Stimulated activated memory B cell treated with anti-CD40 and anti-IgM and Interleukin-4, amounts not matched to agents 10 μg/mL and 1 μg/mL and 100 μg/mL, for 72 hours (primary cell): ENCODE data around the gene RPL35.
A peak's percentile ranks its signal among the peaks of the same experiment; 100 is the strongest.
"Not testable (repeated sequence)": the region's sequence is repeated elsewhere in the genome, so short reads cannot be mapped to it uniquely, and the experiment has no call there.

Experiments
- ATAC-seq: fragments of 150-1000 bp; cut with Tn5 transposase; 2 replicates; pipeline ENCODE4 v1.10.0; 2021
- H3K27ac Mint-ChIP-seq: one replicate; pipeline ENCODE4 v1.8.0; 2022; ENCODE audit warnings: mild to moderate bottlenecking, mixed read lengths
- H3K27me3 Mint-ChIP-seq: one replicate; pipeline ENCODE4 v1.8.0; 2022; ENCODE audit warnings: mixed read lengths
- H3K36me3 Mint-ChIP-seq: one replicate; pipeline ENCODE4 v1.8.0; 2022; ENCODE audit warnings: mixed read lengths
- H3K4me1 Mint-ChIP-seq: one replicate; pipeline ENCODE4 v1.8.0; 2022; ENCODE audit warnings: mixed read lengths
- H3K4me3 Mint-ChIP-seq: one replicate; pipeline ENCODE4 v1.8.0; 2022; ENCODE audit warnings: mild to moderate bottlenecking, moderate library complexity, mixed read lengths
- H3K9me3 Mint-ChIP-seq: one replicate; pipeline ENCODE4 v1.8.0; 2022; ENCODE audit warnings: mixed read lengths

The RPL35 gene

DNA sequence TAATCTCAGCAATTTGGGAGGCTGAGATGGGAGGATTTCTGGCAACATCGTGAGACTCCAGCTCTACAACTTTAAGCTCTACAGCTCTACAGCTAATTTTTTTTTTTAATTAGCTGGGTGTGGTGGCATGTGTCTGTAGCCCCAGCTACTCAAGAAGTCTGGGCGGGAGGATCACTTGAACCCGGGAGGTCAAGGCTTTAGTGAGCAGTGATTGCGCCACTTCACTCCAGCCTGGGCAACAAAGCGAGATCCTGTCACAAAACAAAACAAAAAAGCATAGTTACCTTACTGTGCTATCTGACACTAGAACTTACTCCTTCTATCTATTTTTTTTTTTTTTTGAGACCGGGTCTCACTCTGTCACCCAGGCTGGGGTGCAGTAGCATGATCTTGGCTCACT, 14.8 kb downstream of the RPL35 start:
- no peak overlapping the region for H3K27ac Mint-ChIP-seq
- H3K9me3 Mint-ChIP-seq: no peaks in the 10 kb centered on the region
- H3K4me1 Mint-ChIP-seq: no peaks in the 10 kb centered on the region
- H3K27me3 Mint-ChIP-seq: peaks cover 28% of the 10 kb centered on the region
- no peak overlapping the region for H3K4me3 Mint-ChIP-seq
- no peak for ATAC-seq
- no peaks in the 10 kb centered on the region for H3K36me3 Mint-ChIP-seq

DNA sequence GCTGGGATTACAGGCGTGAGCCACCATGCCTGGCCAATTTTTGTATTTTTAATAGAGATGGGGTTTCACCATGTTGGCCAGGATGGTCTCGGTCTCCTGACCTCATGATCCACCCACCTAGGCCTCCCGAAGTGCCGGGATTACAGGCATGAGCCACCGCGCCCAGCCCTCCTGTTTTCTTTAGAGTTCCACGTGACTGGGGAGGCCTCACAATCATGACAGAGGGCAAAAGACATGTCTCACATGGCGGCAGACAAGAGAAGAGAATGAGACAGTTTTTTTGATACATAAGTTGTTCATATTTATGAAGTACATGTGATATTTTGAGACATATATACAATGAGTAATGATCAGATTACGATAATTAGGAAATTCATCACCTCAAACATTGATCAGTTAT, 15.3 kb downstream of the RPL35 start:
- H3K27me3 Mint-ChIP-seq: peaks cover 28% of the 10 kb centered on the region
- not testable (repeated sequence) for H3K9me3 Mint-ChIP-seq, H3K4me1 Mint-ChIP-seq, ATAC-seq, H3K36me3 Mint-ChIP-seq, H3K27ac Mint-ChIP-seq, H3K4me3 Mint-ChIP-seq

DNA sequence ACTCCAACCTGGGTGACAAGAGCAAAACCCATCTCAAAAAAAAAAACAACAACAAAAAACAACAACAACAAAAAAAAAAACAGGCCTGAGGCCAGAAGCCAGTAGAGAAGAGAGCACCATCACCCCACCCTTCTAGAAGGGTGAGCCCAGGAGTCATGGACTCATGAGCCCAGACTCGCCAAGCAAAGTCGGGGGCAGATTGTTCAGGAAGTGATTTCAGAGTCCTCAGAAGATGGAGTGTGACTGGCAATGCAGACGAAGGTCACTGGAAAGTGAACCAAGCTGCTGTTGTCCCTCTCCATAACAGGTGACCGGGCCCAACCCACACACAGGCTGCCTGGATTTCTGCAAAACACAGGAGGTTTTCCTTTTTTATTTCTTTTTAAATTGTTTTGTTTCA, 17.5 kb downstream of the RPL35 start:
- H3K36me3 Mint-ChIP-seq: no peaks in the 10 kb centered on the region
- no peak overlapping the region for H3K27ac Mint-ChIP-seq

DNA sequence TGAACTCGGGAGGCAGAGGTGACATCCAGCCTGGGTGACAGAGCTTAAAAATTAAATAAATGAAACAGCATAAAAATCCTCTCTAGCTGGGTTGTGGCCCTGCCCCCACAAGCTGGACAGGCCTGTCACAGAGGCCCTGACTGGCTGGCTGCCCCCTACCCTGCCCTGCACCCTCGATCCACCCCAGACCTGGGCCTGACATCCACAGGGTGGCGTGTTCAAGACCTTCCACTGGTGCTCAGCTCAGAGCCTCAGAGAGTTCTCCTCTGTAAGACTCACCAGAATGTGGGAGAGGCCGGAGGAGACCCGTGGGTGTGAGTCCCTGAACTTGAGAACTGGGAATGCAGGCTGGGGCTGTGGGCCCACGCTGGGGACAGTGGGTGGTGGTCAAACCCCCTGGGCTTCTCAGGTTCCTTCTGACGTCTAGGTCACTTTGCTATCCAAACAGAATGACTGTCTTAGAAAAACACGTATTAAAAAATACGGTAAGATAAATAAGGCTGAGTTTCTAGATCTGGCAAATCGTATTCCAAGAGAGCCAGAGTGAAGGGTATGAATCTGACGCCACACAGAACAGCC, 18.2 kb downstream of the RPL35 start:
- Mint-ChIP-seq H3K9me3 (no peaks in the 10 kb centered on the region), H3K4me3 (no peak overlapping the region), H3K36me3 (no peaks in the 10 kb centered on the region), H3K27ac (no peak overlapping the region), H3K27me3 (peaks cover 36% of the 10 kb centered on the region), H3K4me1 (no peaks in the 10 kb centered on the region)
- no peak for ATAC-seq

More for the DNA sequence above, 17.5 kb downstream of the RPL35 start:
- Mint-ChIP-seq H3K9me3 (no peaks in the 10 kb centered on the region), H3K27me3 (peaks cover 36% of the 10 kb centered on the region), H3K4me3 (no peak overlapping the region), H3K4me1 (no peaks in the 10 kb centered on the region)
- no peak for ATAC-seq

DNA sequence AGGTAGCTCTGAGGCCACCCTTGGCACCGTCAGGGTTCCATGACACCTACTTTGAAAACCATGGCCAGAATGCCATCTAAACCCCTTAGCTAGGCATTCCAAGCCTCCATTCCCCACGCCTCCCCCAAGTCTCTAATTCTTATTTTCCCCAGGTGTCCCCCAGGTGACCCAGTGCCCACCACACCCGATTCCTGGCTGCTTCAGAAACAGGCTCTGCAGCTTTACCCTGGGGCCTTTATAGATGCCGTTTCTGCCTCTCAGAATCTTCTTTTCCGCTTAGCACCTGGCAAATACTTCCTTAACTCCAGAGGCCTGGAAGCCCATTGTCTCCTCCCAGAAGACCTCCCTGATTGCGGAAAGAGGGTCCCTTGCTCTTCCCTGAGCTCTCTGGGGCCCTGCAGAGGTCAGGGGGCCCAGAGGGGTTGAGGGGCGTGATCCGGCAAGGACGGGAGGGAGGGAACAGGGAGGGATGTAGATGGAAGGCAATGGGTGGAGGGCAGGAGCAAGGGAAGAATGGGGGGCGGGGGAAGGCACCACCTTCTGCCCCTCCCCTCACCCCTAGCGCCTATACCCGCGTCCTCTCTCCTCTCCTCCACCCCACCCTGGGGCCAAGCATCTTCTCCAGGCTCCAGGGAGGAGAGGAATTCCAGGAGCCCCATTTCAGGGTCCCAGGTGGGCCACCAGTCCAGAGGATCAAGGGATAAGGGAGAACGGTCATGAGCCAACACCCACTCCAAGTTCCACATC, 20.5 kb downstream of the RPL35 start:
- Mint-ChIP-seq H3K36me3 (no peaks in the 10 kb centered on the region), H3K4me1 (no peaks in the 10 kb centered on the region), H3K4me3 (no peak overlapping the region), H3K27ac (no peak overlapping the region), H3K27me3 (peaks cover 41% of the 10 kb centered on the region), H3K9me3 (no peaks in the 10 kb centered on the region)
- ATAC-seq: peak; percentile 16

DNA sequence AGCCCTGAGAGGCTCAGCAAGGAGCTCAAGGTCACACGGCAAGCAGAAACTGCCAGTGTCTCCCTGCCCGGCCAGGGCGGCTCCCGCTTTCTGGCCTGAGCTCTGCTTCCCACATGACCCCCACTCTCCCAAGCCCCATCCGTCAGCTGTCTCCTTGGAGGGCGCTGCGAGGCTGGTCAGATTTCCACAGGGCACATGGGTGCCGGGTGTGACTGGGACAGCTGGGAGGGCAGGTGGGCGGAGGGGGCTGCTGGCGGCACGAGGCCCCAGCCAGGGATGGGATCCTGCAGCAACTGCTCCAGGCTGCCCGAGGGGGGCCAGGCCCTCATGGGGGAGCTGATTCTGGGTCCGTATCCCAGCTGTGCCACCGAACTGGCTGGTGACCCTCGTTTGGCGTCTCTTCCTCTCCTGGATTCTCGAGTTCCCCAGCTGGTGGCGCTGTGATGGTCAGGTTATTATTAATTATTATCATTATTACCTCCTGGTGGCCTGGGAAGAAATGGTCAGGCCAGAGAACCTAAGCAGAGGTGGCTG, 21.4 kb downstream of the RPL35 start:
- no peaks in the 10 kb centered on the region for H3K36me3 Mint-ChIP-seq
- H3K9me3 Mint-ChIP-seq: no peaks in the 10 kb centered on the region
- H3K27ac Mint-ChIP-seq: no peak overlapping the region
- peaks cover 40% of the 10 kb centered on the region for H3K27me3 Mint-ChIP-seq
- ATAC-seq: no peak
- H3K4me3 Mint-ChIP-seq: no peak overlapping the region
- H3K4me1 Mint-ChIP-seq: no peaks in the 10 kb centered on the region

DNA sequence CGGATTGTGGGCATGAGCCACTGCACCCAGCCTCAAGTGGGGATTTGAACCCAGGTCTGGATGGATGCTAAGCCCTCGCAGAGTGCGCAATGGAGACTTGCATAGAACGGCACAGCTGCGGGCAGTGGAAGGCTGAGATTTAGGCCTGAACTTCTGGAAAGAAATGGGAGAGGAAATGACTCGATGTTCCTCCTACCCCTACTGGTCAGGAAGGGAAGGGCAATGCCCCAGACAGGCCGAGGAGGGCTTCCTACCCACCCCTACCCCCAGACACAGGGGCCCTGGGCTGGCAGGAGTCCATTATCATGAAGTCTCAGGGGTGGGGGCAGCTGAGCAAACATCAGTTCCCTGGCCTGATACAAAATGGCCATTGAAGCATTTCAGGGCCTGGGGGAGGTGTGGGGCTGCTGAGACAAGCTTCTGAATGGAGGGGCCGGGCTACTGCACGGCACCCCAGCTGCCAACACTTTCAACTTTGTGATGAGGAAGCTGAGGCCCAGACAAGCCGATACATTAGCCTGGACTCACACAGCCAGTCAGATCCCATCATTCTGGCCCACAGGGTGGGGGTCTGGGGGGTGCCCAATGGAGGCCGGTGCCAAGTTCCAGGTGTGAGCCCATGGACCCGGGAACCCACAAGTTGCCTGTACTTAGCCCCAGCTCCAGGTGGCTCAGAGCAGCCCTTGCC, 22.0 kb downstream of the RPL35 start:
- Mint-ChIP-seq H3K4me1 (no peaks in the 10 kb centered on the region), H3K9me3 (no peaks in the 10 kb centered on the region), H3K36me3 (no peaks in the 10 kb centered on the region), H3K4me3 (no peak overlapping the region), H3K27me3 (peaks cover 44% of the 10 kb centered on the region), H3K27ac (no peak overlapping the region)
- ATAC-seq: no peak

DNA sequence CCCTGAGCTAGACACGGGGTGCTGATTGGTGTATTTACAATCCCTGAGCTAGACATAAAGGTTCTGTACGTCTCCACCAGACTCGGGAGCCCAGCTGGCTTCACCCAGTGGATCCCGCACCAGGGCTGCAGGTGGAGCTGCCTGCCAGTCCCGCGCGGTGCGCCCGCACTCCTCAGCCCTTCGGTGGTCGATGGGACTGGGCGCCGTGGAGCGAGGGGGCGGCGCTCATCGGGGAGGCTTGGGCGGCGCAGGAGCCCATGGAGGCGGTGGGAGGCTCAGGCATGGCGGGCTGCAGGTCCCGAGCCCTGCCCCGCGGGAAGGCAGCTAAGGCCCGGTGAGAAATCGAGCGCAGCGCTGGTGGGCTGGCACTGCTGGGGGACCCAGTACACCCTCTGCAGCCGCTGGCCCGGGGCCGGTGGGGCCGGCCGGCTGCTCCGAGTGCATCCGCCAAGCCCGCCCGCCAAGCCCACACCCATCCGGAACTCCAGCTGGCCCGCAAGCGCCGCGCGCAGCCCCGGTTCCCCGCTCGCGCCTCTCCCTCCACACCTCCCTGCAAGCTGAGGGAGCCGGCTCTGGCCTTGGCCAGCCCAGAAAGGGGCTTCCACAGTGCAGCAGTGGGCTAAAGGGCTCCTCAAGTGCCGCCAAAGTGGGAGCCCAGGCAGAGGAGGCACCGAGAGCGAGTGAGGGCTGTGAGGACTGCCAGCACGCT, 23.0 kb downstream of the RPL35 start:
- ATAC-seq, H3K4me3 Mint-ChIP-seq, H3K4me1 Mint-ChIP-seq, H3K9me3 Mint-ChIP-seq, H3K27ac Mint-ChIP-seq, H3K36me3 Mint-ChIP-seq: not testable (repeated sequence)
- peaks cover 43% of the 10 kb centered on the region for H3K27me3 Mint-ChIP-seq

DNA sequence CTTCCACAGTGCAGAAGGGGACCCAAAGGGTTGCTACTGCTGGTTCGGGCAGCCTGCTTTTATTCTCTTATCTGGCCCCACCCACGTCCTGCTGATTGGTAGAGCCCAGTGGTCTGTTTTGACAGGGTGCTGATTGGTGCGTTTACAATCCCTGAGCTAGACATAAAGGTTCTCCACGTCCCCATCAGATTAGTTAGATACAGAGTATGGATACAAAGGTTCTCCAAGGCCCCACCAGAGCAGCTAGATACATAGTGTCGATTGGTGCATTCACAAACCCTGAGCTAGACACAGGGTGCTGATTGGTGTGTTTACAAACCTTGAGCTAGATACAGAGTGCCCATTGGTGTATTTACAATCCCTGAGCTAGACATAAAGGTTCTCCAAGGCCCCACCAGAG, 23.6 kb downstream of the RPL35 start:
- not testable (repeated sequence) for ATAC-seq, H3K36me3 Mint-ChIP-seq

DNA sequence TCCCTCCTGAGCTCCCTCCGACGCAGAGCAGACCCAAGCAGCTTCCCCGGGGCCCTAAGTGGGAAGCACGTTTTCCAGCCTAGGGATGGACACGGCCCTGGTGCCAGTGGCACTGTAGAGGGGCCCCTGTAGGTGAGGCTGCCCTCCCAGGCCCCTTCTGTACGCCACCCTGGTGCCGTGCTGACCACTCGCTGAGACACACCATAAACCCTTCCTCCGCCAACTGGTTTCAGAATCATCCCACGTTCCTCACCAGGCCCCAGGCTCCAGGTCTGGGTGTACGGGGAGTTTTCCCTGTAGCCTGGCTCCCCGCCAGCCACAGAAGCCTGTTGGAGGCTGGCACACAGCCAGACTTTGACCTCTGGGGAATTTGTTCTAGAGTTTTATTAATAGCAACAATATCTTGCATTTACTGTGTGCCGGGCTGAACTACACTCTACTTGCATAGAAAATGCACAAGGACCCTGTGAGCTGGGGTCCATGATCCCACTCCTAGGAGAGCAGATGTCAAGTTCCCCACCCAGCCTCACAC, 26.7 kb downstream of the RPL35 start:
- no peak overlapping the region for H3K4me3 Mint-ChIP-seq
- H3K4me1 Mint-ChIP-seq: no peaks in the 10 kb centered on the region
- no peaks in the 10 kb centered on the region for H3K36me3 Mint-ChIP-seq
- H3K9me3 Mint-ChIP-seq: no peaks in the 10 kb centered on the region
- H3K27ac Mint-ChIP-seq: no peak overlapping the region
- peaks cover 48% of the 10 kb centered on the region for H3K27me3 Mint-ChIP-seq
- no peak for ATAC-seq

More for the DNA sequence above, 23.6 kb downstream of the RPL35 start:
- H3K9me3 Mint-ChIP-seq, H3K27ac Mint-ChIP-seq, H3K4me1 Mint-ChIP-seq, H3K4me3 Mint-ChIP-seq: not testable (repeated sequence)
- H3K27me3 Mint-ChIP-seq: peaks cover 43% of the 10 kb centered on the region

DNA sequence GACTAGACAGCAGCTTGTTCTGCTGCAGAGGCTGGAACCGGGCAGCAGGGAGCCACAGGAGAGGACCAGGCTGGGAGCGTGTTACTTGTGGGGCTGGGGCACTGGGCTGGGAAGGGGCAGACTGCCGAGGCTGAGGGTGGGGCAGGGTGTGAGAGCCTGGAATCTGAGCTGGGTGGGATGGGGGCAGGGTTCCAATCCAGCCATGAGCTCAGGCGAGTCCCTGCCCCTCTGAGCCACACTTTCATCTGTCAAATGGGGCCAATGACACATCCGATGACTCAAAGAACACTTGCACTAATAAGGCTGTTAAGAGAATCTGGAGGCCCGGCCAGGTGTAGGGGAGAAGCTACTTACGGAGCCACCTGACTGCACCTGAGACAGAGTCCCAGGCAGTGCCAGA, 27.2 kb downstream of the RPL35 start:
- no peak overlapping the region for H3K27ac Mint-ChIP-seq
- no peak for ATAC-seq
- H3K36me3 Mint-ChIP-seq: no peaks in the 10 kb centered on the region

DNA sequence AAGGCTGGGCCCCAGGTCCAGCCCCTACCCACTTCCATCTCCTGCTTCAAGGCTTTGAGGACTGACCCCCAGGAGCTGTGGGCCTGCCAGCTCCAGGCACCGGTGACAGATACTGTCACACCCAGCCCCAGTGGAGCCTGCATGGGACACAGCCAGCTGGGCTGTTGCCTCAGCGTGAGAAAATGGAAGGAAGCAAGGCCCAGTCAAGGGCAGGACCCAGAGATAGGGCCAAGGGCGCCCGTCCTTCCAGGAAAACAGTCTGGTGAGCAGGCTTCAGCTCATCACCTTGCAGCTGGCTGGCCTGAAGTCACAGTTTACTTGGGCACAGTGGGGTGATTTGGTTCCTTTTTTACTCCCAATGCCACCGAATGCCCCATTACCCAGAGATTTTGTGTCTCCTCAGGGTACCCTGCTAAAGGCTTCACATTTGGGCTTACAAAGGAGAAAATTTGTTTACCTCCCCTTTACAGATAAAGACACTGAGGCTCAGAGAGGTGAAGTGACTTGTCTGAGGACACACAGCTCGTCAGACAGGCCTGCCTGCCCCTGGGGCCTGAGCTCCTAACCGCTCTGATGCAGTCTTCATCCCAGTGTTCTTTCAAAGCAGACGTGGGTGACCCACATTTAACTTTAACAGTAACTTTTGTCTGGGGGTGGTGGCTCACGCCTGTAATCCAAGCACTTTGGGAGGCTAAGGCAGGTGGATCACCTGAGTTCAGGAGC, 30.0 kb downstream of the RPL35 start:
- no peak overlapping the region for H3K4me3 Mint-ChIP-seq
- no peak for ATAC-seq
- H3K27ac Mint-ChIP-seq: no peak overlapping the region
- H3K27me3 Mint-ChIP-seq: peaks cover 44% of the 10 kb centered on the region
- peaks cover 8% of the 10 kb centered on the region for H3K4me1 Mint-ChIP-seq
- no peaks in the 10 kb centered on the region for H3K36me3 Mint-ChIP-seq
- peaks cover 5% of the 10 kb centered on the region for H3K9me3 Mint-ChIP-seq

More for the DNA sequence above, 27.2 kb downstream of the RPL35 start:
- H3K4me3 Mint-ChIP-seq: no peak overlapping the region
- H3K27me3 Mint-ChIP-seq: peaks cover 48% of the 10 kb centered on the region
- H3K9me3 Mint-ChIP-seq: no peaks in the 10 kb centered on the region
- no peaks in the 10 kb centered on the region for H3K4me1 Mint-ChIP-seq

DNA sequence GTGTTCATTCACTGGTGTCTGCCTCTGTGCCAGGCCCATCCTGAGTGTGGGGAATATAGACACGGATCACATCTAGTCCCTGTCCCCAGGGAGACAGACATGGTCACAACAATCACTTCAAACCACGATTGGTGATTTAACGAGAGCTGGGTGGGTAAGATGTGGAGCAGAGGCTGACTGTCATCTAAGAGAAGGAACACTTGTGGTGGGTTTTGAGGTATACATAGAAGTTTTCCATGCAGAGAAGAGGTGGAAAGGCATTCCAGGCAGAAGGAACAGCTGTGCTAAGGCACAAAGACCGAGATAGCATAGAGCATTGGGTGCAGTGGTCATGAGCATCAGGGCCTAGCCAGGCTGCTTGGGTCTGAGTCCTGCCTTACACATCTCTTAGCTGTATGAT, 31.2 kb downstream of the RPL35 start:
- Mint-ChIP-seq H3K9me3 (peaks cover 5% of the 10 kb centered on the region), H3K4me3 (no peak overlapping the region), H3K27ac (no peak overlapping the region), H3K36me3 (no peaks in the 10 kb centered on the region), H3K4me1 (peaks cover 8% of the 10 kb centered on the region), H3K27me3 (peaks cover 38% of the 10 kb centered on the region)
- no peak for ATAC-seq

DNA sequence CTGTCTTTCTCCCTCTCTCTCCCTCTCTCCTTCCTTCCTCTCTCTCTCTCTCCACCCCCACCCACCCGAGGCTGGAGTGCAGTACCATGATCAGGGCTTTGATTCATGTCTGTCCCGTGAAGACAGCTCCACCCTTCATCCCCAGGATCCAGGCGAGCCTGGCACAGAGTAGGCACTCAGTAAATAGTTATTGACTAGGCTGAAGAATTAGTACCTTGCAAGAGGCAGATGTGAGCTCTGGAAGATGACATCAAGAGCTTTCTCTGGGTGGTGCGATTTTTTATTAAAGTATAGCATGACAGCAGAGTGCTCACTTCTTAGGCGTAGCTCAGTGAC, 32.5 kb downstream of the RPL35 start:
- peaks cover 11% of the 10 kb centered on the region for H3K4me1 Mint-ChIP-seq
- no peak overlapping the region for H3K4me3 Mint-ChIP-seq
- peaks cover 26% of the 10 kb centered on the region for H3K27me3 Mint-ChIP-seq
- no peak for ATAC-seq
- no peaks in the 10 kb centered on the region for H3K36me3 Mint-ChIP-seq
- peaks cover 5% of the 10 kb centered on the region for H3K9me3 Mint-ChIP-seq
- H3K27ac Mint-ChIP-seq: peak overlapping the region; percentile 26
